GM19372 (cell line): ENCODE data around the gene TATDN2.

Experiments used
- ATAC-seq: cut with Tn5 transposase; IDR thresholded peaks from one replicate; pipeline ENCODE4 v1.9.1; 2021; ENCODE audit warnings: mild to moderate bottlenecking, low read depth, moderate library complexity; ENCODE audit not compliant: unreplicated experiment

The TATDN2 gene, protein sequence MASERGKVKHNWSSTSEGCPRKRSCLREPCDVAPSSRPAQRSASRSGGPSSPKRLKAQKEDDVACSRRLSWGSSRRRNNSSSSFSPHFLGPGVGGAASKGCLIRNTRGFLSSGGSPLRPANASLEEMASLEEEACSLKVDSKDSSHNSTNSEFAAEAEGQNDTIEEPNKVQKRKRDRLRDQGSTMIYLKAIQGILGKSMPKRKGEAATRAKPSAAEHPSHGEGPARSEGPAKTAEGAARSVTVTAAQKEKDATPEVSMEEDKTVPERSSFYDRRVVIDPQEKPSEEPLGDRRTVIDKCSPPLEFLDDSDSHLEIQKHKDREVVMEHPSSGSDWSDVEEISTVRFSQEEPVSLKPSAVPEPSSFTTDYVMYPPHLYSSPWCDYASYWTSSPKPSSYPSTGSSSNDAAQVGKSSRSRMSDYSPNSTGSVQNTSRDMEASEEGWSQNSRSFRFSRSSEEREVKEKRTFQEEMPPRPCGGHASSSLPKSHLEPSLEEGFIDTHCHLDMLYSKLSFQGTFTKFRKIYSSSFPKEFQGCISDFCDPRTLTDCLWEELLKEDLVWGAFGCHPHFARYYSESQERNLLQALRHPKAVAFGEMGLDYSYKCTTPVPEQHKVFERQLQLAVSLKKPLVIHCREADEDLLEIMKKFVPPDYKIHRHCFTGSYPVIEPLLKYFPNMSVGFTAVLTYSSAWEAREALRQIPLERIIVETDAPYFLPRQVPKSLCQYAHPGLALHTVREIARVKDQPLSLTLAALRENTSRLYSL

DNA sequence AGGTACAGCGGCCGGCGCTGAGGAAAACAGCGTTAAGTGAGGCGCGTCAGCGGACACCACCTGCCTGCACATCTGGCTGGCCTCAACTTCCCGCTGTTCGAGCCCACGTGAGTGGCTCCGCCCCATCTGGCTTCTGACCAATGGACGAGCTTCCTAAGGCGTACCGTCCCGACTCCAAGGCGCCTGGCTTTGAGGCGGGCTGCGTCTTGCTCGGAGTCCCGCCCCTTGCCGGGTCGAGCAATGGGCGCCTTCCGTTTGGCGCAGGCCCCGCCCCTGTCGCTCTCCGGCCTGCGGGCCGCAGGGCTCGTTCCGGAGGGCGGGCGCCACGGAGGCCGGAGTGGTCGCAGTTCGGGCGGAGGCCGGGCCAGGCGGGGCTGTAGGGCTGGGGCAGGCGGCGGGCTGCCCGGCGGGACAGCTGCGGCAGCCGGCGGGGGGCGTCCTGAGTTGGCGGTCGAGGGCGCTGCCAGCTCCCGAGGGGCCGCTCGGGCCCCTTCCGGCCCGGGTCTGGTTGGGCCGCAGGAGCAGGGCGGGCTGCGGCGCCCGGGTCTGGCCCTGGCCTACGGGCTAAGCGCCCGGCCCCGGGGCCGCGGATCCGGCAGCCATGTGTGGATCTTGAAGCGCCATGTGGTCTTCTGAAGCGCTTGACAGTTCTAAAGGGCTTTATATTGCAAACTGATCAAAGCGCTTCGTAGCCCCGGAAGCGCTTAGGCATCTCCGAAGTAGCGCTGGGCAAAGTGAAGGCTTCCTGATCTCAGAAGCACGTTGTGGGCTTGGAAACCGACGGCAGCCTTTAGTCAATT is at the start of gene TATDN2:
Gene TATDN2, plus strand, starts transcription at position 276 of the 800 bp plus-strand sequence. CDS start 742 bp downstream, outside the sequence.
- ATAC-seq: peak; percentile 93

DNA sequence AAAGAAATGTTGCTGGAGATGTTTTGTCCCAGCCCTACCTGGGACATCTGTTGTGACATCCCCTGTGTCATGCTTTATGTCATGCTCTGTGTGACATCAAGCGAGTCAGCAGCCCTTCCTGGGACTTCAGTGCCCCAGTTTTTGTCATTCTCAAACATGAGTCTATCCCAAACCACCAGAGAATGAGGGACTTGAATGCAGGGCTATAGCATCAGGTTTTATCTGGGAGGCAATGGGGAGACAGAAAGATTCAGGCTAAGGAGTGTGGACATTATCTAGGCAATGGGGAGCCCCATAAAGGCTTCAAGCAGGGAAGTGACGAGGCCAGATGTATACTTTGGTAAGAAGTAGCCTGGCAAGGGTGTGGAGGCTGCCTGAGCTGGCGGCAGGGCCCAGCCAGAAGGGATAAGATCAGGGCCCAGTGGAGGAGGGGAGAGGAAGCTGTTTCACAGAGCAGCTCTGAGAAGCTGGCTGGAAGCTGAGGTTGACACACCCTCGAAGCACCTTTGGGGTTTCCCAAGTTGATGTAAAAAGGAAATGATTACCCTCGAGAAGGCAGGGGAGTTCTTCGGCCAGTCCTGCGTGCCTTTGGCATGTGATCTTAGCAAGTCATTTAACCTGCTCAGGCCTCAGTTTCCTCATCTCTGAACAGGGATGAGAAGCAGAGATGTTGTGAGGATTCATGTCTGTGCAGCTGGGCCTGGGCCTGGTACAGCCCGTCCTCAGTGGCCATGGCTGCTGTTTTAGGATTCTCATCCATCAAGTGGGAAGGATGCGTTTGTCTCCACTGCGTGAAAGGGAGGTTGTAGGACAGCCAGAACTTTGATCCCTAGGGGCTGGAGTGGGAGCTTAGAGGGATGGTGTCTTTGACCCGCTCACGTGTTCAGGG is 49.3 kb upstream of the TATDN2 start:
- peak; percentile 72 for ATAC-seq

DNA sequence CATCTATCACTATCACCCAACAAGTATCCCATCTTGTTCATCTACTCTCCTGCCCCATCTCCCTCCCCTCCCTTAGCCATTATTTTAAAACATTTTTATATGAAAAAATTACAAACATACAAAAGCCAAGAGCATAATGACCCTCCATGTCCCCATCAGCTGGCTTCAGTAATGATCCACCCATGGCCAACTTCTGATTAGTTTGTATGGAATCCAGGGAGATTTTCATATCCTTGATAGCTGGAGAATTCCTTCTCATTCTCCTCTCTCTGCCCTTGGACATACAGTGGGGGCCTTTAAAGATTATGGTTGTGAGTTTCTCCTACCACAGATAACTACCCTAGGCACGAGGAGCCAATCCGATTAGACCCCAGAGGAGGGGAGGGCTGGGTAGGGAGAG is 43.3 kb upstream of the TATDN2 start:
- ATAC-seq: no peak

DNA sequence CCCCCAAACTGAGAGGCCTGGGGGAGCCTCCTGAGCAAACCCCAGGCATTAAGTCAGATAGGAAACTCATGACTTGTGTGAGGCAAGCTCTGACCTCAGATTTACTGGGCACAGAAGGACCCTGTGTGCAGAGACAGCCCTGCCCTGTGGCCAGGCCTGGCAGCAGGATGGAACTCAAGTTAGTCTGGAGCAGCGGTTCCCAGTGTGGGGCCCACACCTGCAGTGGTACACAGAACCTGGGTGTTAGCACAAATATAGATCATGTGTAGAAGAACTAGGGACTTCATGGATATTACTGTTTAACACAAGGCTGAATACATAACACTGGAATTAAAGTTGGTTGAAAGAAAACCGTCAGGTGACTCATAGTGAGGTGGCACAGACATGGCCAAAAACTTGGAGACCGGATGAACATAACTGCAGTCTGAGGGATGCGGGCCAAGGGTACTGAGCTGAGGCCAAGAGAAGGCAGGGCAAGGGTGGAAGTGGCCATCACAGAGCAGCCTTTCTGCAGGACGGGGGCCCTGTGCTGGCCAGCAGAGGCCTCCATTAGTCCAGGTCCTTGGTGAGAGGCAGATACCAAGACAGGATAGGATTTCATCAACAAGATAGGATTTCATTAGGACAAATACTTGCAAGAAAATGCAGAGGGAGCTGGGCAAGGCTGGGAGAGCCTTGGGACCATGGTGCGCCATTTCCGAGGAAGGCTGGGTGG is 42.7 kb upstream of the TATDN2 start:
- no peak for ATAC-seq

DNA sequence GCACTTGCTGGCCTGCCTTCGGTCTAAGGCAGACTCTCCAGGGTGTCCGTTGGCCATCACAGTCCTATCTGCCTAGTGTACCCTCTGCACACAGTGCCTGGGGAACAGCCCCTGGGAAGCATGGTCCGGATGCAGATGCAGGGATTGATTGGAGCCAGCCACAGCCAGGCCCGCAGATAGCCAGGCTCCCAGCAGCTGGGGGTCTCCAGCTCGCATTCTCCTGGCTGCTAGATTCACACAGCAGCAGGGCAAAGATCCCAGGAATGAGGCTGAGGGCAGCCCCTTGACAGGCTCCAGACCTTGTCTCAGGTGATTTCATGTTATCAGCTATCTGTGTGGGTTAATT is 42.1 kb upstream of the TATDN2 start:
- no peak for ATAC-seq

DNA sequence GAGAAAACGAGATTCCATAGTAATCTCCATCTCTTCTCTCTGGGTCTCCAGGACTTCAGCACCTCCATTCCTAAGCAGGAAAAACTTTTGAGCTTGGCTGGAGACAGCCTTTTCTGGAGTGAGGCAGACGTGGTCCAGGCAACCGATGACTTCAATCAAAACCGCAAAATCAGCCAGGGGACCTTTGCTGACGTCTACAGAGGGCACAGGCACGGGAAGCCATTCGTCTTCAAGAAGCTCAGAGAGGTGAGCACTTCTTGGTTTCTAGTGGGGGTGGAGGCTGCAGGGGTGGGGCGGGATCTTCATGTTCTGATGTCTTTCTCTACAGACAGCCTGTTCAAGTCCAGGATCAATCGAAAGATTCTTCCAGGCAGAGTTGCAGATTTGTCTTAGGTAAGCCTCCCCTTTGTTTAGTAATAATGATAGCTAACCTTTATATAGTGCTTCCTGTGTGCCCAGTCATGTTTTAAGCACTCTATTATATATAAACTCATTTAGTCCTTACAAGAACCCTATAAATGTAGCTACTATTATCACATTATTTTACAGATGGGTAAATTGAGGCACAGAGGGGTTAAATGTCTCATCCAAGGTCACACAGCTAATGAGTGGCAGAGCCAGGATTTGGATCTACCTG is 35.0 kb upstream of the TATDN2 start:
- no peak for ATAC-seq

DNA sequence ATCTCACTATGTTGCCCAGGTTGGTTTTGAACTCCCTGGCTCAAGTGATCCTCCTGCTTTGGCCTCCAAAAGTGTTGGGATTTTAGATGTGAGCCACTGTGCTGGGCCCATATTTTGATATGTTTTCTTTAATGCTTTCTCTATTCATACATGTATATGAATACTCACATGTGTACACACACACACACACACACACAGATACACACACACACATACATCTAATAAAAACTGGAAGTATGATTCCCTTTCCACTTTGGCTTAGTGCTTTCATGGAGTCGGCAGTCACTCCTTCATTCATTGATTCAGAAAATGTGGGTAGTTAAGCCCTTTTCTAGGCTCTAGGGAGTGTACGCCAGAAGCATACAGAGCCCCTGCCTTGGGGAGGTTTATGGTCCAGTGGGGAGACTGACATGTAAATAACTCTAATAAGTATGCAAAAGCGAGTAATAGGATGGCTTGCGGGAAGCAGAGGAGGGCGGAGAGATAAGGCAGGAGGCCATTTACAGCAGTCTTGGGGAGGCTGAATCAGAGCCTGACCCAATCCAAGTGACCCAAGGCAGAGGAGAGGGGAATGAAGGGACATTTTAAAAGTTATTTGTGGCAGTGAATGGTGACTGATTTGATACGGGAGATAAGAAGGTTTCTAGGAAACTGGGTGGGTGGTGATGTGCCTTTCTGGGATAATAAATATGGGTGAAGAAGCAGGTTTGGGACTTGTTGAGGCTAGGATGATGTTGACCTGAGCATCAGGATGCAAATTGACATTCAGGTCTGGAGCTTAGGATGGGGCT is 32.5 kb upstream of the TATDN2 start:
- ATAC-seq: no peak

DNA sequence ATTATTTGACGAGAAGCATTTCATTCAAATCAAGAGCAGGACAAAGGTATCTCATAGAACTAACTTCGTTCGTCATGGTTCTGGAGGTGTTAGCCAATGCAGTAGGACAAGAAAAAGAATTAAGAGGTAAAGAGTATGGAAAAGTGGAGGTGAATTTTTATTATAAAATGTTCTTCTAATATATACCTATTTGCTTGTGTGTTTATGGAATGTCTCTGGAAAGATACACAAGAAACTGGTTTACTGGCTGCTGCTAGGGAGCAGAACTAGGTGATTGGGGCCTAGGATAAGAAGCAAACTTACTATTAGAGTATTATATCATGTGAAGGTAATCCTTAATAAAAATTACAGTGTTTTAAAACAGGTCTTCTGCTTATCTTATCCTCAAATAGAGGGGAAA is 30.9 kb upstream of the TATDN2 start:
- no peak for ATAC-seq

DNA sequence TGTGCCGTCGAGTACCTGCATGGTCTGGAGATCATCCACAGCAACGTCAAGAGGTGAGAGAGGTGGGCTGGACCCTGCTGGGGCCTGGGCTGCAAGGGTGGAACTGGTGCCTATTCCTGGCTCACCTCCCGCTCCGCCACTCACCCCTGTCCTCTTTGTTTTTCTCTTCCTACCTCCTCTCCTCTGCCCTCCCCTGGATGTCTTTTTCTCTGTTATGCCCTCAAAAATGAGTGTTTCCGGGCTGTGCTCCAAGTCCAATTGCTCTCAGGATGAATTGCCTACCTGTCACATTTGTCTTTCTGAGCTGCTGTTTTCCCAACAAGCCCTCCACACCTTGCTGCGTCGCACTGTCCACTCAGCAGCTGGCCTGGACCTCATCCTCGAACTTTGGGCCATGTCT is 28.5 kb upstream of the TATDN2 start:
- no peak for ATAC-seq

DNA sequence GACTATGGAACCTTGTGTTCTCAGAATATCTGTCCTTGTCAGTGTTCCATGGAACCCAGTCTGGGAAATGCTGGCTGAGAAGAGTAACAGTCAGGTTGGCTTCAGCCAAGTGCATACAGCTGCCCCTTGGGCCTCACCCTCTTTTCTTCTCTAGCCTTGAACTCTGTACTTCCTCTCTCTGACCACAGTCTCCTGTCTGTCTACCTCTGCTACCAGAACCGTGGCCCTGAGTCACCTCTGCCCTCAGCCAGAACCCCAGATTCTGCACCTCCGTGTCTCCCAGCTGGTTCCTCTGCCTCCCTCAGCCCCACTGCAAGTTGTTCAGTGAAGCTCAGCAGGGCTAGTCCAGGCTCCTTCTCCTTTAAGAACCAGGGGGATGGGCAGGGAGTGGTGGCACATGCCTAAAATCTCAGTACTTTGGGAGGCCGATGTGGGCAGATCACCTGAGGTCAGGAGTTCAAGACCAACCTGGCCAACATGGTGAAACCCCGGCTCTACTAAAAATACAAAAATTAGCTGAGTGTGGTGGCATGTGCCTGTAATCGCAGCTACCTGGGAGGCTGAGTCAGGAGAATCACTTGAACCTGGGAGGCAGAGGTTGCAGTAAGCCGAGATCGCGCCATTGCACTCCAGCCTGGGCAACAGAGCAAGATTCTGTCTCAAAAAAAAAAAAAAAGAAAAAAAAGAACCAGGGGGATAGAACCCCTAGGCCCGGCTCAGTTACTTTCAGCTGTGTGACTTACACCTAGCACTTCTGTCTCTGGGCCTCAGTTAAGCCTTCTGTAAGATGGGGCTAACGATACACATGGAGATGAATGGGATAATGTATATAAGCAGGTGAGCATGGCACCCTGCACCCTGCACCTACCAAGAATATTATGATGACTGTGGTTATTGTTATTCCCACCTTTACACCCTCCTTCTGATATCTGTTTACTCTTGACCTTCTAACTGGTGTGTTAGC is 24.3 kb upstream of the TATDN2 start:
- ATAC-seq: no peak

DNA sequence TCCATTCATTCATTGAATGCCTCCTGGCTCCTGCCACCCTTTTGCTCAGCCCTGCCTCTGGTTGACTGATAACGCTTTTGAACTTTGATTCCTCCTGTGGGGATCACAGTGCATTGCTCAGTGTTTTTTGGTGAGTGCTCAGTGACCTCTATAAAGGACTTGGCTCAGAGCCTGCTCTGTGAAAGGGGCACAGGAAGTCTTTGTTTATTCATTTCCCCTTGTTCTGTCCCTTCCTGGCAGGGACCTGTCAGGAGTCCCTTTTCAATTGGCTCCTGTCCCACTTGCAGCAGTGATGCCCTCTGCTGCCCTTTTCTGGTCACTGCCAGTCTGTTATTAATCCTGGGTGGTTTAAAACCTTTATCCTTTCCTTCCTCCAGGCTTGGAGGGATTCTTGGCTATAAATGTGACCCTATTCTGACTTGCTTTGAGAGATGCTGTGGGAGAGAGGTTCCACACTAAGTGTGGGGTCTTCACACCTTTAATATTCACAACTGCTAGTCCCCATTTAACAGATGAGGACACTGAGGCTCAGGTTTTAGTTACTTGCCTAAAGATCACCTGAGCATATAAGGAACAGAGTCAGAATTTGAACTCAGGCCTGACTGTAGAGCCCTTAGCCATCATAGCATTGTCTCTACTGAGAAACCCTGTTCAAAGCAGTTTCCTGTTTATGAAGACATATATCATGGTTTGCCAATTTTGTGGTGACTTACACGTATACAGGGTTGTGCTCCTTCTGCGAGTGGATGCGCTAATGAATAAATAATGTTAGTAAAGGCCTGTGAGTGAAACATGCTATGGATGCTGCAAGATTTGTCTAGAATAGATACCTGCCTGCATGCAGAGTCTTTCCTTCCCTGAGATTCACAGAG is 23.2 kb upstream of the TATDN2 start:
- no peak for ATAC-seq

DNA sequence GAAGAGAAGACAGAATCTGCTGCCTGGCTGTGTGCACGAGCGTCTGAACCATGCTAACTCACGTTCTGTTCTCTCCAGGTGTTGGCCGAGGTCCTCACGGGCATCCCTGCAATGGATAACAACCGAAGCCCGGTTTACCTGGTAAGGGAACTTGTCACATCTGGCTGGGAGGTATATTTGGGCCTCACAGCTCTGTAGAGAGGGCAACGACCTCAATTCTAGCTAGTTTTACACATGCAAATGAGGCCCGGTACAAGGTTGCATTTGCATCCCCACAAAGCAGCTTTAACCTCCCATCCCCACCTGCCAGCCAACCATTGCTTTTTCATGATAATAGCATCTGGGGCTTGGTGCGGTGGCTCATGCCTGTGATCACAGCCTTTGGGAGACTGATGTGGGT is 22.0 kb upstream of the TATDN2 start:
- ATAC-seq: no peak

DNA sequence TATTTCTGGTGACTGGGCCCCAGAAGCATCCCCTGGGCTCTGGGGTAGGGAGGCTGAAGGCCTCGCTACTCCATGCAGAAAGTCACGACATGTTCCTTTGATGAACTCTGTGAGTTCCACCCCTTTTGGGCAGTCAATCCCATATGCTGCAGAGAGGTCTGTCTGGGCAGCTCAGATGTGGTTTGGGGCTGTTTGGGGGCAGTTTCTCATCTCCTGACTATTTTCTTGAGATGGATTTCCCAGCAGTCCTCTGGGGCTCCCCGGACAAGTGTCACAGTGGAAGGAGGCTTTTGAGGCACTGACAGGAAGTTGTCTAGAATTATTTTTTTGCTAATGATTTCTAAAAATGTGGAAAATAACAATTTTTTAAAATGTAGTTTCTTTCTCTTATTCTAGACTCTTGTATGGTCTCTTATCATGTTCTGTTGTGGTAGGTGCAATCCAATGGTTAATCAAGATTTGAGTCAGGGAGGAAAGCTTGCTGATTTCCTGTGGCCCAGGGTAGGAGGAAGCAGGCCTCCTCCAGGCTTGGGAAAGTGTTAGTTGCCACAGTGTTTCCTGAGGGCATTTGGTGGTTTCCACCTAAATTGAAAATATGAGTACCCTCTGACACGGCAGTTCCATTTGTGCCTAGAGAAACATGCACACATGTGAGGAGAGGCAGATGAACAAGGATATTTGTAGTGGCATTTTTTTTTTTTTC is 19.9 kb upstream of the TATDN2 start:
- ATAC-seq: no peak

DNA sequence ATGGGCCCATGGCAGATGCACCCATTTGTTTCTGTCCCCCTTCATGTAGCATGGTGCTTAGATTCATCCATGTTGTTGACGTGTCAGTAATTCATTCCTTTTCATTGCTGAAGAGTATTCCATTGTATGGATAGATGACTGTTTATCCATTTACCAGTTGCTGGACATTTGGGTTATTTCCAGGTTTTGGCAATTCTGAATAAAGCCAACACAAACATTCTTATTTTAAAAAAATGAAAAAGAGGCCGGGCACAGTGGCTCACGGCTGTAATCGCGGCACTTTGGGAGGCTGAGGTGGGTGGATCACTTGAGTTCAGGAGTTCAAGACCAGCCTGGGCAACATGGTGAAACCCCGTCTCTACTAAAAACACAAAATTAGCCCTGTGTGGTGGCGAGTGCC is 18.7 kb upstream of the TATDN2 start:
- ATAC-seq: no peak

DNA sequence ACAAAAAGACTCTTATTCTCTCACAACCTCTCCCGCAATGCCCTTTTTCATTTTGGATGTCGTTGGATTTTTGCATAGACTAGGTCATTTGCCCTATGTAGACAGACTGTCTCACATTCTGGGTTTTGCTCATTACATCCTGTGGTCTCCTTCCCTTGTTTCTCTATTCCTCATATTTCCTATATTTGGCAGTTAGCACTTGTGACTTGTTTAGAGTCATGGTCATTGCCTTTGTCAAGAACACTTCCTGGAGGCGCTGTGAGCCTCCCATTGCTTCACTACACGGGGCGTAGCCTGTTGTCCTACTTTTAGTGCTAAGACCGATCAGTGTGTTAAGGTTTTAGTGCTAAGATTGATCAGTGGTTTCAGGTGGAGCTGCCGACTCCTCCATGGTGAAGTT is 16.1 kb upstream of the TATDN2 start:
- ATAC-seq: no peak

DNA sequence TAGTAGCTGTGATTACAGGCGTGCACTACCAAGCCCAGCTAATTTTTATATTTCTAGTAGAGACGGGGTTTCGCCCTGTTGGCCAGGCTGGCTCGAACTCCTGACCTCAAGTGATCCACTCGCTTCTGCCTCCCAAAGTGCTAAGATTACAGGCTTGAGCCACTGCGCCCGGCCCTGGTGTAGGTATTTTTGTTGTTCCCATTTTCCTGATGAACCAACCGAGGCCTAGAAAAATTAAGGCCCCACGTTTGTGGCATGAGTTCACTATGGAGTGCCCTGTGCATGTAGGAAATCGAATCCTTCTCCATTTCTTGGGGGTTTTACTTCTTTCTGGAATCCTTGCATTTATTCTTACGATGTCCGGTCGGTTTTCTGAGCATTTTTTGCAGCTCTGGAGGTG is 14.3 kb upstream of the TATDN2 start:
- no peak for ATAC-seq
